Fibroblast of peridontal ligament (primary cell): ENCODE measurements around the gene DNAH8.

Source experiments
- DNase-seq: peaks from one replicate; pipeline ENCODE4 v3.0.0-alpha.2; 2010; ENCODE audit errors: extremely low read depth

Gene DNAH8

DNA sequence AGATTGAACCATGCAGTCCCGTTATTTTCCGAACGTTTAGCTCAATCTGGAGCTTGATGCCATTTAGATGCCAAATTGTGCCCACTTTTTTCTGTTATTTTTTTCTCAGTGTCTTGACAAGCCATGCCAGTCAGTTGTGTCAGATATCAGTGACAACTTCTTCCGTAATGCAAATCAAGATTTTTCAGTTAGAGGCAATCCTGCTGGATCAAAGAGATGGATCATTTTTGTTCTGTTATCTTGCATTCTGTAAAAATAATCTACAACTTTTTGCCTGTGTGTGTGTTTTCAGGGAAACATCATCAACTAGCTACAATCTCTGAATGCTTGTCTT is 302.4 kb downstream of the DNAH8 start:
- no peak for DNase-seq

DNA sequence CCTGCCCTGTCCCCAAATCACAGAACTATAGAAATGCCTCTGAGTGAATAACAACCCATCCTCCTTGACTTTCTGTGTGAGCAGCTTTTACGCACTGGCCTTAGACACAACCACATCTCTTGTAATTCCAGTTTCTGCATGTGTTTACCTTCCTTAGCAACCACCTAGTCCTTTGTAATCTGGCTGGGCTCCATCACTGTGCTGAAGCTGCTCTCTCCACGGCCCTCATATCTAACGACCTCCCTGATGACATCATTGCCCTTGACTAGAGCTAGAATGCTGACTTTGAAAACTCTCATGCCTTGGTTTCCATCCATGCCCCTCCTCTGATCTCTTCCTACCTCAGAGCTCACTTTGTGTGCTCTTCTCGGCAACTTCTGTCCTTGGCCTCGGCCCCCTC is 303.0 kb downstream of the DNAH8 start:
- DNase-seq, result no peak

DNA sequence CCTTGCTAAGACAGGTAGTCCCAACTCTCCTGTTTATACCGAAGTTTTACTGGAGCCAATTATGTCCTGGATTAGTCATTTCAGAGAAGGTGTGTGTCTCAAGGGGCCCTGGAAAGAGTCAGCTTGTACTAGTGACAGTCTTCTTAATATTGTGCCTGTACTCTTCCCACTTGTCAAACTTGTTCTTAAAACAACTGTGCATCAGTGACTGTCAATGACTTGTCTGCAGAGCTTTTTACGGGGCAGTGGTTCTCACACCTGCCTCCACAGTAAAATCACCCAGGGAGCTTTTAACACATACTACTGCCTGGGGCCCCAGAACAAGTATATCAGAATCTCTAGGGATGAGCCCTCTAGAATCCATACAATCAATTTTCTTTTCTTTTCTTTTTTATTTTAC is 305.0 kb downstream of the DNAH8 start:
- DNase-seq, result no peak

DNA sequence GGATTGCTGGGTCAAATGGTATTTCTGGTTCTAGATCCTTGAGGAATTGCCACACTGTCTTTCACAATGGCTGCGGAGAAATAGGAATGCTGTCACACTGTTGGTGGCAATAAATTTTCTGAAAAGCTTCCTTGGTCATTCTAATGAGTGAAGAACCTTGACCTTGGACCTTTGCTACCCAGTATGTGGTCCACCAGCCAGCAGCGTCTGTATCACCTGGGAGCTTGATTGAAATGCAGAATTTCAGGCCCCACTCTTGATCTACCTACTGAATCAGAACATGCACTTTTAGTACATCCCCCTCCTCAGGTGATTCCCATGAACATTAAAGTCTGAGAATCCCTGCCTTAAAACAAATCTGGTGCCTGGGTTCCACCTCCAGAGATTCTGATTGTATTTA is 305.9 kb downstream of the DNAH8 start:
- no peak for DNase-seq

DNA sequence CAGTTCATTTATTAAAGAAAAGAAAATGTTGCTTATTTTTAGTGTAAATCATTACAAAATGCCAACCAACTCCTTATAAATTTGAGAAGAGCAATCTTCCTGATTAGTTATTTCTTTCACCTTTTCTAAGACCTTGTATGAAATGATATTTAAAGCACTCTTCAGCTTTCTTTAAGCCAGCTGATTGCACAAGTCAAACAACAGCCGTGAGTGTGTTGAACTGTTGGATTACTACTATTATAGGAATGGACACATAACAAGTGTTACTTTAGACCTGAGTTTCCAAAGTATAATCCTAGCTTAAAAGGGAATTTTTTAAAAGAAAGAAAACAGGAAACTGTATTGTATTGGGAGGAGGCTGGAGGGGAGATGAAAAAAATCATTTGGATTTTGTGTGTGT is 306.7 kb downstream of the DNAH8 start:
- DNase-seq, result no peak

DNA sequence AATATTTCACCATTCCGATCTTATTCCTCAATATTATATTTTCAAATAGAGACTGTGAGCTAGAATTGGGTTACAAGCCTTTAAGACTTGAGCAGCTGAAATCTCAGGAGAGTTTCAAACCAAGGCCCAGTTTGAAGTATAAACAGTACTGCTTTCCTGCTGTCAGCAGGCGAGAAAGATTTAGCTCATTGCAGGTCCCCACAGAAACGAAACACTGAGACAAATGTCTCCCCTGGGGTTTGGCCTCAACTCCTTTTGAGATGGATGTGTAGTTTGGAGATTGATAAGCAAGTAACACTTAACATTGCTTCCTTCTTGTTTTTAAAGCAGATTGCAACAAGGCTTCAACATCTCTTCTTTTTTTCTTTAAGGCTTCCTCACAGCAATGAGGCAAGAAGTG is 311.1 kb downstream of the DNAH8 start:
- no peak for DNase-seq

DNA sequence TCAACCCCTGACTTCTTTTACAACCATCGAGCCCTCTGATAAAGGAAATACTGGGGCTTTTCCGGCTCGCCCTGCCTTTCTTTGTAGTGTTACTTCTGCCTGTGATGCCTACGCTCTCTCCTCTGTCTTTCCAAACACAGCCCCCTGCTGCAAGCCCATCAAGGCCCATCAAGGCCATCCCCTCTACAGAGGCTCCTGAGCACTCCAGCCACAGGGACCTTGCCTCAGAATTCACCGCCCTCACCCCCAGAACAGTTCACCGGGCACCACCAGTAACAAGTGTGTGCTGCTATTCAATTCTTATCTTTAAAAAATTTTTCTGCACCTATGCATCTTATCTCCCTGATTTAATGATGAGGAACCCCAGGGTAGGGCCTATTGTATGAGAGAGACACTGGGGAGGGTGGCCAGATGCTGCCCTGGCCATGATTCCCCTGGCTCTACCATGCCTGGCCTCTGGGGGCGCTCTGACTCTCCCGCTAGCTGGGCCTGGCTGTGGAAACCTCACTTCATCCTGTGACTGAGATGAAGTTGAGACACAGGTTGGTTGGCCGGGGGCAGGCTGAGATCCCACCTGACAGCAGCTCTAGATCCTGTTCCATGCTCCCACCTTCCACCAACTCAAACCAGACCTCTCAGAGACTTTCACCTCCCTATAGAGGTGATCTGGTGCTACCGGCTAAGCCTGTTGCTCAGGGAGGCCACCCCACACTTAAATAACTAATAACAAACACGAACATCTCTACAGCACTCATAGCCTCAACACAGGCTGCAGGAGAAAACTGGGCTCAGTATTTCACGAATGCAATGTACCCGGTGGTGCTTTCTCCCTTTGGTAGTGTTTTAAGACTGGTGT is 314.3 kb downstream of the DNAH8 start:
- DNase-seq, result no peak

DNA sequence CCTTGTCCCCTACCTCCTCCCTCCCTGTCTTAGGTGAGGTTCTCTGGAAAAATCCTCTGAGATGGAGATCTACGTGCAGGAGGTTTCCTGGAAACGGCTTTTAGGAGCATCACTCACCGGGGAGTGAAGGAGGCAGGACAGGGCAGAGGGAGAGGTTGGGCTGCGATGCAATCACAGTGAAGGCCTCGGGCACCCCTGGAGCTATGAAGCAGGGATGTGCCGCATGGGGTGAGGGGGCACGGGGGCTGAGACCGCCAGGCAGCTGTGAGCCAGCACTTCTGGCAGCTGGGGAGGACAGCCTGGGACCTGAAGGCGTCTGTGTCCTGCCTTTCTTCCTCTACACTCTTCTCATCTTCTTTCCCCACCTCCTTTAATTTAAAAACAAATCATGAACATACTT is 320.6 kb downstream of the DNAH8 start:
- DNase-seq, result no peak

DNA sequence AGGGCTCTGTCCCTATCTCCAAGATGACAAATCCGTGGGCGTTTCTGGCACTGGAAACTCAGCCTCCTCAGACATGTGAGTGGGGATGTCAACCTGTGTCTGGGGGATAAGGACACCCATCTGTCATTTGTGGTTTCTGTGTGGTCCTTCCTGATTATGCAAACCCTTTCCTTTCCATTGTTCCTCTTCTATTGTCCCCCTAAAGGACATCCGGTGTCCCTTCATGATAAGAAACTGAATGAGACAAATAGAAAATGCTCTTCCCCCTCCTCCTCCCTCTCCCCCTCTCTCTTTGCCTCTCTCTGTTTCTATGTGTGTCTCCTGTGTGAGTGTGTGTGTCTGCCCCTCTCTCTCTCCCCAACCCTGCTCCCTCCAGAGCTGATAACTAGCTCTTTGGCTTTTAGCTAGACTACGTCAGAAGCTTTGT is 322.0 kb downstream of the DNAH8 start:
- no peak for DNase-seq

DNA sequence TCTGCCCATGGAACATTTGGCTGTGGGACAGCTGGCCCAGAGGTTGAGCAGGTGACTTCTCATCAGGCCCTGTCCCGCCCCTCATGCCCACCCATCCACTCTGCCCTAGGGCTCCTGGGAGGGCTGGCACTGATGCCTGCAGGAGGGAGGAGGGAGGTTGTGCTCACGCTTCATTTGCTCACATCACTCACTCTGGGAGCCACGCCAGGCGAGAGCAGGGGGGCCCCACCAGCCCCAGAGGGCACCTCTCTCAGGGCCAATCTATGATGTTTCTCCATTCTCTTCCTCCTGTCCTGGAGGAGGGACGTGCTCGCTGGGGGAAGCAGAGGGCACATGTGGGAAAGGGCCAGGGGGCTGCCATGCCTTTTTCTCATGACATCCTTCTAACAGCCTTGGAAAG is 322.6 kb downstream of the DNAH8 start:
- no peak for DNase-seq

DNA sequence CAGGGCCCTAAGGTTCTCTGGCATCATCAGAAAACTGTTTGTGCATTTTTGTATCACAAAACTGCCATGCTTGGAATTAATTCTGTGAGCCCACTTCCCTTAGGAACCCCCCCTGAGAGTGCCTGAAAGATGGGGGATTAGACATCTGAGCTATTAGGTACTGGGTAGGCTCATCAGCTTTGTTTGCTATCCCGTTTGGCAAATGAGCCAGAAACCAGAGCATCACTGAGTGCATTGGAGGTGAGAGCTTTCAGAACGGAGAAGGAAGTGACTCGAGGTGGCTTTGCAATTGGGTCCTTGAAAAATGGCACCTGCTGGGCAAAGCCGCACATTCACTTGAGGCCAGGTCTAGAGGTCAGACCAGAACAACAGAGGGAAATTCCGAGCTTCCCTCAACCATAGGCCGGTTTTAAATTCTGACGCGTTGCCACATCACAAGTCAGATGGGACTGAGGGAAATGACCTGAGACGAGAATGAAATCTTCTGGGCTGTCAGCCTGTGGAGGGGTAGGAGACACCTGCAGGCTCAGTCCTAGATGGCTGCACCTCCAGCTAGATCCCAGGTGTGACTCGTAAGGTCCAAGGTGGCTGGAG is 325.1 kb downstream of the DNAH8 start:
- no peak for DNase-seq

DNA sequence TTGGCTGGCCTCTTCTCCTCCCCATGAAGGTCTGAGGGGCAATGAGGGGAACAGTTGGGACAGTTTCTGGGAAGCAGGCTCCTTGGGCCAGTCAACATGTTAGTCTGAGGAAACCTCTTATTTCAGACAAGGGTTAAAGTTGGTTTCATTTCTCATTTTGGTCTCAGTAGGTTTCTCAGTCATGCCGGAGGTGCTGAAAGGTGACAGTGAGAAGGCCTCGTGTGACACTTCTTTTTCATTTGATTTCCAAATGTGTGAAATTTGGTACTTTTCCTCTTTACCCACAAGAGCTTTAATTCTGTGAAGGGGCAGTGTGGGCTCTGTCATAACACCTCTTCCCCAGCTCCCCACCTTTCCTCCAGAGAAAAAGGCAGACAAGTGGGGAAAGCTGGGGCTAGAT is 326.0 kb downstream of the DNAH8 start:
- DNase-seq, result no peak

DNA sequence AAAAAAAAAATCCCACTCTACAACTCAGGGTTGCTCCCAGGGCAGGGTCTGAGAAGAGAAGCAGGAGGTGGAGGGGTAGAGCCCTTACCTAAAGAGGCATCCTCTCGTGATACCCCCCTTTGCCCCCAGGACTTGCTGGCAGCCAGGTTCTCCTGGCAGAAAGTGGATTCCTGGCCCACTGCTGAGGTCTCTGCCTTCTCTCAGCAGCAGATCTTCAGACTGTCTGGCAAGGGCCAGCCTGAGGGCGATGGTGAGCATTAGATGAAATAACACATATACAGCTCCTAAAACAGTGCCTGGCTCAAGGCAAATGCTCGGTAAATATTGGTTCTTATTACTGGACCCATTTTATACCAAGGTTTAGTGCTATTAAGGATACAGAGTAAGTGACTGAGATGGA is 328.7 kb downstream of the DNAH8 start:
- DNase-seq, result no peak

DNA sequence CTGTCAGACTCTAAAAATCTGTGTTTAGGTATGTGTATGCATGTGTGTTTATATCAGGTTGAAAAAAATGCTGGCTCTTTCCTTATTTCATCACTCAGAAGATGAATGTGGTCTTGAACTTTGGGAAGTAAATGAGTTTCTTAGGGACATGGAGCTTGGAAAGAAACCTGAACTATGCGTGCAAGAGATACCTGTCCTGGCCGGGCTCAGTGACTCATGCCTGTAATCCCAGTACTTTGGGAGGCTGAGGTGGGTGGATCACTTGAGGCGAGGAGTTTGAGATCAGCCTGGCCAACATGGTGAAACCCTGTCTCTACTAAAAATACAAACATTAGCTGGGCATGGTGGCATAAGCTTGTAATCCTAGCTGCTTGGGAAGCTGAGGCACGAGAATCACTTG is 329.1 kb downstream of the DNAH8 start:
- DNase-seq, result no peak

DNA sequence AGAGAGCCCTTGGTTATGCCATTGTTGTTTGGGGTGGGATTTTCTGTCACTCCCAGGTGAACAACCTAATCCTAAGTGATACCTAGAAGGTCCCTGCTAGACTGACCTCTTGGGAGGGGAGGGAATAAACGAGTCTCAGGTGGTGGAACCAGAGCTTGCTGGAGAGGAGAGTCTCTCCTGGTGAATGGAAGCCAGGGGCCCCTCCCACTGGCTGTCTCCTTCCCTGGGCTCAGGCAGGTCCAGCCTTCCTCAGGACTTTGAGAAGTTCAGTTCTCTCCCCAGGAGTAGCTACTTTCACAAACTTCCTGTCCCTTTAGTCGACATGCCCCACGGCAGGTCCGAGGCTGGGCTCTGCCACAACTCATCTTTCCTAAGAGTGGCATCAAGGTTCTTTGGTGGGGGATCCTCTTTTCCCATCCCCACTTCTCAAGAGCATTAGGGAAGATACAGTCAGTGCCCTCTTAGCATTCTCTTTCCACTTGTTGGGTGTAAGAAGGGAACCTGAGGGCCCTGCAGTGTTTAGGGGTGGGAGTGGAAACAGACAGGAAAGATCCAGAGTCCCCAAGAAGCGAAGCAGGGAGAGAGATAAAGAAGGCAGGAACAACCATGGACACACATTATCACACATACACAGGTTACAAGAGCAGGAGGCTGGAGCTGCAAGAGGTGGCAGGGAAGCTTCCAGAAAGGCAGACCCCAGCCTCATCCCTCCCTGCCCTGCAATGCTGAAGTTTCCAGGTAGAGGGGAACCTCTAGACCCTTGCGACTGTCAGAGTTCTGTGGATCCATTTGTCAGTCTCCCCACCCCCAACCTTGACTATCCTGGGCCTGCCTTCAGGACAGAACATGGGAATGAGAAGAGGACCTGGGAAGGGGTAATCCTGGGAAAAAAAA is 332.6 kb downstream of the DNAH8 start:
- no peak for DNase-seq

DNA sequence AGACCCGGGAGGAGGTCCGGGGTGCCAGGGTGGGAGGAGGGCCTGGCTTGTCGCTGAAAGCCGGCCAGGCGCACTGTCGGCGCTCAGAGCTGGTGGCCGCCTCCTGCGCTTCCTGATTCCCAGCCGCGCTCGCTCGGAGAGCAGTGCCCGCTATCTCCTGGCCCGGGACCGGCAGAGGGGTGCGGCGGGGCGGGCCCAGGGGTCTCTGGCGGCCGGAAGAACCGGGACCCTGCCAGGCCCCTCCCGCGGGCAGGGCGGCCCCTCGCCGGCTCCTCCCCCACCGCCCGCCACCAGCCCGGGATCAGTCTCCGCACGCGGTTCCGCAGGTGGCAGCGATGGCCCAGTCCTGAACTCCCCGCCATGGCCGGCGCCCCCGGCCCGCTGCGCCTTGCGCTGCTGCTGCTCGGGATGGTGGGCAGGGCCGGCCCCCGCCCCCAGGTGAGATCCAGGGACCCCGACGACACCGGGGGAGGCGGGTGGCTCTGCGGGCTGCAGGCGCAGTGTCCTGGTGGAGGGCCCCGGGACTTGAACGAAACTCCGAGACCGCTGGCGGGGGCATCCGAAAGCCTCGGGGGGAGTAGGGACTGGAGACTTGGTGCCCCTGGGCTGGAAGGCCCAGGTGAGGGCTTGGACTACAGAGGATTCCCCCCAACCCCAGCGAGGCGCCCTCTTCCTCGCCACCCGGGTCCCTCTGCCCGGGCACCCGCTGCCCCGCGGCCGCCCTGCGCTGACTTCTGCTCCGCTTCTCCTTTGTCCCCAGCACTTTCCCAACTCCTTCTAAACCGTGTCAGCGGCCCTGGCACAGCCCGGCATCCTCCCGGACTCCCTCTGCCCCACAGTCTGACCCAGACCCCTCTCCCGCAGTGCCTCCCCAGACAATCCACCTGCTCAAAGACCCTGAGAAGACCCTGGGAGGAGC is 333.6 kb downstream of the DNAH8 start, which contains the start of gene GLP1R:
GLP1R (plus strand) TSS at position 301 of the 919 bp plus-strand sequence; CDS start at position 361, 60 bp downstream.
- DNase-seq, result no peak

DNA sequence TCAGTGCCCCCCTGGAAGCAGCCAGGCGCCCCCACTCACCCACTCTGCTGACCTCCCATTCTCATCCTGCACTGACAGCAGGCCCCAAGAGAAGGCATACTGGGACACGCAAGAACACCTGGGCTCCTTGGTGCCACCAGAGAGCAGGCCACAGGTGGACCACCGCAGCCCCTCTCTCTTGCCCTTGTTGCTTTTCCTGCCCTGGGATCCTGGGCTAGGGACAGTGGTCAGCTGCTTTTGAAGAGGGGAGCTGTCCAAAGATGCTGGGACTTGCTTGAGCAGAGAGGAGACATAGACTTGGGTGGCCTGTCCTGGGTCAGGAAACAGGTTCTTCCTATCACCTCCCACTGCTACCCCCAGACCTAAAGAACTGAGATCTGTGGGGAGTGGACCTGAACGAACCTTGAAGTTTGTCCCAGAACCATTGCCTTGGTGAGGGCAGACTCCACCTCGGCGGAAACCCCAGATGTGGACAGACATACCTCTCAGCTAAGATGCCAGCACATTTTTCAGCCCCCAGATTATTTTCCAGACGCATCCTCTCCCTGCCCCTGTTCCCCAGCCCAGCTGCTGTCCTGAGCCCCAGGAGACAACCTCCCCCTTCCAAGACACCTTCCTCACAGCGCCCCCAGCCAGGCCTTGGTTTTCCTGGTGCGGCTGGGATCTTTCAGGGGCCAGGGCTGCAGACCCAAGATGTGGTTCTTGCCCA is 334.6 kb downstream of the DNAH8 start:
- DNase-seq, result no peak

DNA sequence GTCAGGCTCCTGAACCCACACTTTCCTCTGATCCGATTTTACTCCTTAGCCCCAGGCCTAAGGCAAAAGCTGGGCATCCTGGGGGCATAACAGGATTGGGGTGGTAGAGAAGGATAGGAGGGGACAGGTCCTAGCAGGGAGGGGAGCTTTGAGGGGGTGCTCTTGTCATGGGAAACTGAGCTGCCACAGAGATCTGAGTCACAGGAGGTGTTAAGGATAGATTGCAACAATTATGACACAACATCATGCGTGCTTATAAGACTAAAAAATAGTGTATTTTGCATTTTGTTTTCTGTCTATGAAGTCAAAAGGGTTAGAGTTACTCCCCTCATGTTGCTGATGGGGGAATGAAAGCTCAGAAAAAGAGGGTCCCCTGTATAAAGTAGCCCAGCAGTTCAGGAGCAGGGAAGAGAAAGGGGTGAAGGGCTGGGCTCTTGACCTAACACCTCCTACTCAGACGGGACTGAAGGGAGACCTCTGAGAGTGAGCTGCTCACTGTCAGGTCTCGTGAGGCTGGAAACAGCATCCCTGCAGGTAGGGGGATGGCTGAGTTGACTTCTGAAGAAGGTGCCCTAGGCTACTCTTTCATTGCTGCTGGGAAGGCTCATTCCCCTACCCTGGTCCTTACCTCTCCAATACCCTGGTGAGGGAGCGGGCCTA is 335.5 kb downstream of the DNAH8 start:
- DNase-seq, result no peak

DNA sequence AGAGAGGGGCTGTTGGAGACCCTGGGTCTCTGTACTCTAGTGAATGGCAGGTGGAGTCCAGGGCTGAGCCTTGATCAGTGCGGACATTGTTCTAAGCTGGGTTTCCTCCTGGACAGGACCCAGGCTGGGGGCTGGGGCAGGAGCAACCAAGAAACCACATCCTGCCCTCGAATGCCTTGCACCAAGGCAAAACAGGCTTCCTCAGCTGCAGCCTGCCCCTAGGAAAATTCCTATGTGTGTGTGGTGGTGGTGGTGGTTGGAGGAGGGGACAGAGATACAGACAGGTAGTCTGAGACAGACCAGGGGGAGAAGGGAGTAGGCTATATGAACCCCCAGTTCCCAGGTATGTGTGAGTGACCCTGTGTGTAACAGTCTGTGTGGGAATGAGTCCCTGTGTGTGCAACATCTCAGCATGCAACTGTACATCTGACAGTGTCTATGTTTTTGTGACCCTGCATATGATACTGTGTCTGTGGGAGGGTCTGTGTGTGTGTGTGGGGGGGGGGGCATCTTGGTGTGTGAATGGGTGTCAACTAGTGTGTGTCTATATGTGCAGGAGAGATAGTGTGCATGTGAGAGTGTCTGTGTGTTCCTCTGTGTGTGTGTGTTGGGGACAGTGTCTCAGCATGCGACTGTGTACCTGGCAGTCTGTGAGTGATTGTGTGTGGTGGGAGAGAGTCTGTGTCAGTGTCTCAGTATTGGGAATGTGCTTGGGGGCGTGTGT is 336.4 kb downstream of the DNAH8 start:
- no peak for DNase-seq
